ENCODE data around the gene LILRA6.
"Not testable (repeated sequence)": the region's sequence is repeated elsewhere in the genome, so short reads cannot be mapped to it uniquely, and the experiment has no call there.

Gene LILRA6

GRCh38 chr19:54247106-54247930 lies 4.7 kb upstream of the LILRA6 start:
- H3K4me1 ChIP-seq (ENCODE audit: control insufficient read depth, insufficient read depth, low read depth, low read length), result no peaks in the 10 kb centered on the region
- H3K14ac ChIP-seq (ENCODE audit: low read length in 2 of 2), result no peak overlapping the region
- no peak overlapping the region for H2BK12ac ChIP-seq (ENCODE audit: low read length in 2 of 2)

GRCh38 chr19:54245936-54246335 lies 3.3 kb upstream of the LILRA6 start:
- no peaks in the 10 kb centered on the region for H3K9me3 ChIP-seq (ENCODE audit: control insufficient read depth, low read length)
- H3K27me3 ChIP-seq (ENCODE audit: control insufficient read depth in 1 of 2, insufficient read depth in 1 of 2, low read length in 2 of 2), result peaks cover 6 to 7% of the 10 kb centered on the region in 2 experiments
- no peak overlapping the region for H4K8ac ChIP-seq (ENCODE audit: low read length)
- H3K9ac ChIP-seq (ENCODE audit: low read length), result no peak overlapping the region
- no peak overlapping the region for H2BK5ac ChIP-seq (ENCODE audit: low read depth, low read length, poor library complexity, severe bottlenecking)
- H3K4me2 ChIP-seq (ENCODE audit: low read length, poor library complexity, severe bottlenecking), result no peak overlapping the region
- H3K18ac ChIP-seq (ENCODE audit: low read depth in 1 of 2, low read length in 2 of 2), result no peak overlapping the region
- H3K27ac ChIP-seq (ENCODE audit: low read length, poor library complexity, severe bottlenecking), result no peak overlapping the region
- no peak overlapping the region for H3K23ac ChIP-seq (ENCODE audit: low read length in 2 of 2)
- H2AK5ac ChIP-seq (ENCODE audit: low read length, severe bottlenecking), result no peak overlapping the region
- no peak overlapping the region for H2AFZ ChIP-seq (ENCODE audit: low read depth, low read length)
- no peak overlapping the region for H3K4me3 ChIP-seq (ENCODE audit: insufficient read depth in 1 of 2, low read depth in 1 of 2, low read length in 2 of 2)
- H3K36me3 ChIP-seq (ENCODE audit: control insufficient read depth in 1 of 2, insufficient read depth in 2 of 2, low read depth in 1 of 2, low read length in 2 of 2), result no peaks in the 10 kb centered on the region
- no peak overlapping the region for H3K4ac ChIP-seq (ENCODE audit: low read depth in 1 of 2, low read length in 2 of 2)
- DNase-seq, result no peak
- H3K14ac ChIP-seq (ENCODE audit: low read length in 2 of 2), result no peak overlapping the region
- no peaks in the 10 kb centered on the region for H3K79me1 ChIP-seq (replicated peaks; ENCODE audit: low read length, poor library complexity, severe bottlenecking)
- no peak overlapping the region for H2BK12ac ChIP-seq (ENCODE audit: low read length in 2 of 2)
- no peaks in the 10 kb centered on the region for H3K4me1 ChIP-seq (ENCODE audit: control insufficient read depth, insufficient read depth, low read depth, low read length)
- H2BK120ac ChIP-seq (ENCODE audit: low read depth, low read length), result no peak overlapping the region
- no peak overlapping the region for H2BK15ac ChIP-seq (ENCODE audit: low read depth, poor library complexity, severe bottlenecking)
- H4K91ac ChIP-seq (ENCODE audit: low read length), result no peak overlapping the region
- 100% methylated on average over 2 of the region's 3 CpGs for WGBS

More at GRCh38 chr19:54247106-54247930, 4.7 kb upstream of the LILRA6 start:
- Histone ChIP-seq H3K4me3 (ENCODE audit: insufficient read depth in 1 of 2, low read depth in 1 of 2, low read length in 2 of 2) (no peak overlapping the region), H2AK5ac (ENCODE audit: low read length, severe bottlenecking) (no peak overlapping the region), H3K9me3 (ENCODE audit: control insufficient read depth, low read length) (no peaks in the 10 kb centered on the region), H2AFZ (ENCODE audit: low read depth, low read length) (no peak overlapping the region), H3K4ac (ENCODE audit: low read depth in 1 of 2, low read length in 2 of 2) (no peak overlapping the region), H3K79me1 (replicated peaks; ENCODE audit: low read length, poor library complexity, severe bottlenecking) (no peaks in the 10 kb centered on the region), H2BK15ac (ENCODE audit: low read depth, poor library complexity, severe bottlenecking) (no peak overlapping the region), H3K4me2 (ENCODE audit: low read length, poor library complexity, severe bottlenecking) (no peak overlapping the region), H3K9ac (ENCODE audit: low read length) (no peak overlapping the region), H4K8ac (ENCODE audit: low read length) (no peak overlapping the region), H3K36me3 (ENCODE audit: control insufficient read depth in 1 of 2, insufficient read depth in 2 of 2, low read depth in 1 of 2, low read length in 2 of 2) (no peaks in the 10 kb centered on the region), H4K91ac (ENCODE audit: low read length) (no peak overlapping the region), H2BK120ac (ENCODE audit: low read depth, low read length) (no peak overlapping the region), H3K27ac (ENCODE audit: low read length, poor library complexity, severe bottlenecking) (no peak overlapping the region), H3K18ac (ENCODE audit: low read depth in 1 of 2, low read length in 2 of 2) (no peak overlapping the region), H2BK5ac (ENCODE audit: low read depth, low read length, poor library complexity, severe bottlenecking) (no peak overlapping the region), H3K27me3 (ENCODE audit: control insufficient read depth in 1 of 2, insufficient read depth in 1 of 2, low read length in 2 of 2) (peaks cover 10 to 12% of the 10 kb centered on the region in 2 experiments), H3K23ac (ENCODE audit: low read length in 2 of 2) (no peak overlapping the region)
- no peak for DNase-seq
- WGBS, result 87% methylated on average over 20 of the region's 20 CpGs

GRCh38 chr19:54243809-54244208 lies 1.2 kb upstream of the LILRA6 start:
- H3K4ac ChIP-seq (ENCODE audit: low read depth in 1 of 2, low read length in 2 of 2); H3K27ac ChIP-seq (ENCODE audit: low read length, poor library complexity, severe bottlenecking); H2BK12ac ChIP-seq (ENCODE audit: low read length in 2 of 2); H3K9me3 ChIP-seq (ENCODE audit: control insufficient read depth, low read length); H3K9ac ChIP-seq (ENCODE audit: low read length); H2BK120ac ChIP-seq (ENCODE audit: low read depth, low read length); H3K18ac ChIP-seq (ENCODE audit: low read depth in 1 of 2, low read length in 2 of 2); H3K36me3 ChIP-seq (ENCODE audit: control insufficient read depth in 1 of 2, insufficient read depth in 2 of 2, low read depth in 1 of 2, low read length in 2 of 2); H2AFZ ChIP-seq (ENCODE audit: low read depth, low read length); H2AK5ac ChIP-seq (ENCODE audit: low read length, severe bottlenecking); H2BK15ac ChIP-seq (ENCODE audit: low read depth, poor library complexity, severe bottlenecking); H3K4me2 ChIP-seq (ENCODE audit: low read length, poor library complexity, severe bottlenecking); H3K4me1 ChIP-seq (ENCODE audit: control insufficient read depth, insufficient read depth, low read depth, low read length); DNase-seq; H4K91ac ChIP-seq (ENCODE audit: low read length); H3K23ac ChIP-seq (ENCODE audit: low read length in 2 of 2); H3K4me3 ChIP-seq (ENCODE audit: insufficient read depth in 1 of 2, low read depth in 1 of 2, low read length in 2 of 2); H3K79me1 ChIP-seq (replicated peaks; ENCODE audit: low read length, poor library complexity, severe bottlenecking); H2BK5ac ChIP-seq (ENCODE audit: low read depth, low read length, poor library complexity, severe bottlenecking); H3K14ac ChIP-seq (ENCODE audit: low read length in 2 of 2); H4K8ac ChIP-seq (ENCODE audit: low read length): not testable (repeated sequence)
- peaks cover 12 to 13% of the 10 kb centered on the region in 2 experiments for H3K27me3 ChIP-seq (ENCODE audit: control insufficient read depth in 1 of 2, insufficient read depth in 1 of 2, low read length in 2 of 2)
- no CpG with 5 or more reads among the region's 8 CpGs for WGBS

GRCh38 chr19:54242234-54242633 lies 356 bp downstream of the LILRA6 start:
- H2BK5ac ChIP-seq (ENCODE audit: low read depth, low read length, poor library complexity, severe bottlenecking); H3K36me3 ChIP-seq (ENCODE audit: control insufficient read depth in 1 of 2, insufficient read depth in 2 of 2, low read depth in 1 of 2, low read length in 2 of 2); H2AFZ ChIP-seq (ENCODE audit: low read depth, low read length); H3K4me1 ChIP-seq (ENCODE audit: control insufficient read depth, insufficient read depth, low read depth, low read length); H3K79me1 ChIP-seq (replicated peaks; ENCODE audit: low read length, poor library complexity, severe bottlenecking); H2BK120ac ChIP-seq (ENCODE audit: low read depth, low read length); DNase-seq; H3K14ac ChIP-seq (ENCODE audit: low read length in 2 of 2); H2BK12ac ChIP-seq (ENCODE audit: low read length in 2 of 2); H3K27ac ChIP-seq (ENCODE audit: low read length, poor library complexity, severe bottlenecking); H3K9ac ChIP-seq (ENCODE audit: low read length); H3K4me2 ChIP-seq (ENCODE audit: low read length, poor library complexity, severe bottlenecking); H4K8ac ChIP-seq (ENCODE audit: low read length); H2BK15ac ChIP-seq (ENCODE audit: low read depth, poor library complexity, severe bottlenecking); H3K4me3 ChIP-seq (ENCODE audit: insufficient read depth in 1 of 2, low read depth in 1 of 2, low read length in 2 of 2); H3K4ac ChIP-seq (ENCODE audit: low read depth in 1 of 2, low read length in 2 of 2); H2AK5ac ChIP-seq (ENCODE audit: low read length, severe bottlenecking); H4K91ac ChIP-seq (ENCODE audit: low read length); H3K9me3 ChIP-seq (ENCODE audit: control insufficient read depth, low read length); H3K23ac ChIP-seq (ENCODE audit: low read length in 2 of 2); H3K18ac ChIP-seq (ENCODE audit: low read depth in 1 of 2, low read length in 2 of 2): not testable (repeated sequence)
- peaks cover 6 to 16% of the 10 kb centered on the region in 2 experiments for H3K27me3 ChIP-seq (ENCODE audit: control insufficient read depth in 1 of 2, insufficient read depth in 1 of 2, low read length in 2 of 2)
- 100% methylated on average over 1 of the region's 4 CpGs for WGBS
